ENCODE data around the gene BTG2. TPM values are rescaled to one million over a fixed set of nuclear protein-coding genes. Genes with fewer than 3 reads are reported as not detected.
A peak's percentile ranks its signal among the peaks of the same experiment; 100 is the strongest.

Gene BTG2
- total and polyA plus RNA-seq, 5 experiments from 2014 or later, result 91.8 to 191 (median 179) TPM

DNA sequence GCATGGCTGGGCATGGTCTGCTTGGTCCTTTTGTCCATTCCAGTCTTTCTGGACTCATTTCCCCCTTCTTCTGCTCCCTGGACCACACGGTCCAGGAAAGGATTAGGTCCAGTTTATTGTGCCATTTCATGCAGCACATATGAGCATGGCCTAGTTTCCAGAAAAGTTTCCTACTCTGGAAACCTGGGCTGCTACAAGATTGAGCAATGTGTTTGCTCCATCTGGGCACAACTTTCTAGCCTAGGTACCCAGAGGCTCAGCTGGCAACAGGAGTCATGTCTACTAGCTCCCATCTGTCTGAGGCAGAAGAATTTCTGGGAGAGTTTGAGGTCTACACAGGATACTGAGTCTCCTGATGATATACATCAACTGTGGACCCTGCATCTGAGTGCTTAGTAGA lies 30.8 kb downstream of the BTG2 start:
- Mint-ChIP-seq H3K27ac (peak overlapping the region in 3 of 10 donors; percentile 2 to 45 (median 3)), H3K36me3 (no peaks in the 10 kb centered on the region), H3K4me3 (no peak overlapping the region), H3K4me1 (peaks cover 12 to 29% (median 23%) of the 10 kb centered on the region in 4 donors), H3K9me3 (no peaks in the 10 kb centered on the region), H3K27me3 (peaks cover 0 to 1% (median 0%) of the 10 kb centered on the region in 5 donors)
- POLR2A ChIA-PET, result interaction anchor here (4.0 to 13.6 kb wide), 4 partner anchors 12 to 63 kb away, joined by 16 to 187 read pairs (median 110); partner anchors contain the start of gene BTG2
- ATAC-seq, result no peak
- DNase-seq, result no peak

DNA sequence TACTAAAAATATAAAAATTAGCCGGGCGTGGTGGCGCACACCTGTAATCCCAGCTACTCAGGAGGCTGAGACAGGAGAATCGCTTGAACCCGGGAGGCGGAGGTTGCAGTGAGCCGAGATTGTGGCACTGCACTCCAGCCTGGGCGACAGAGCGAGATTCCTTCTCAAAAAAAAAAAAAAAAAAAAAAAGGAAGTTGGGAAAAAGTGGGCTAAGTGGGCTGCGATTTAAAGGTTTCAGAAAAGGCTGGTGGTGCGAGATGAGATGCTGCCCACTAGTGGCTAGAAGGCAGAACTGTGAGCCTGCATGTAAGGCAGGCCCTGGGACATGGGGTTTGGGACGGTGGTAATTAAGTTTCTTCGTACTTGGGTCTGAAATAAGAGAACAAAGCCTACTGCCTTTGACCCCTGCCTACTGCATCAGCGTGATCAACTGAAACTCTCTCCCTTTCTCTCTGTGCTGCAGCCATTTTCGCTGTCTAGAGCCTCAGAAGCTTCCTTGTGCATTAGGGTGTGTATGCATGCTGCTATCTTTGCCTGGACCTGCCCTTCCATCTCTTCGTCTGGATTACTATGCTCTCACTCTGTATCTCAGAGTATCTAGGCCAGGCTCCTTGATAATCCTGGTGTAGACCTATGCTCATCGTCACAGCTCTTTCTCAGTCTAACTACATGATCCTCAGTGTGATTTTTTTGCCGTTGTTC lies 33.2 kb downstream of the BTG2 start:
- no peaks in the 10 kb centered on the region for H3K9me3 Mint-ChIP-seq
- peaks cover 22 to 40% (median 34%) of the 10 kb centered on the region in 4 donors for H3K4me1 Mint-ChIP-seq
- ATAC-seq (peak; percentile 67 to 82), DNase-seq (peak; percentile 33 to 77 (median 55))
- peak overlapping the region in 2 of 10 donors; percentile 38 to 89 for H3K27ac Mint-ChIP-seq
- no peaks in the 10 kb centered on the region for H3K36me3 Mint-ChIP-seq
- POLR2A ChIA-PET, result interaction anchor here (0.7 to 13.6 kb wide), 6 partner anchors 14 to 65 kb away, joined by 6 to 187 read pairs (median 44); partner anchors contain the start of gene BTG2
- H3K4me3 Mint-ChIP-seq, result no peak overlapping the region
- H3K27me3 Mint-ChIP-seq, result peaks cover 0 to 20% (median 4%) of the 10 kb centered on the region in 5 donors

DNA sequence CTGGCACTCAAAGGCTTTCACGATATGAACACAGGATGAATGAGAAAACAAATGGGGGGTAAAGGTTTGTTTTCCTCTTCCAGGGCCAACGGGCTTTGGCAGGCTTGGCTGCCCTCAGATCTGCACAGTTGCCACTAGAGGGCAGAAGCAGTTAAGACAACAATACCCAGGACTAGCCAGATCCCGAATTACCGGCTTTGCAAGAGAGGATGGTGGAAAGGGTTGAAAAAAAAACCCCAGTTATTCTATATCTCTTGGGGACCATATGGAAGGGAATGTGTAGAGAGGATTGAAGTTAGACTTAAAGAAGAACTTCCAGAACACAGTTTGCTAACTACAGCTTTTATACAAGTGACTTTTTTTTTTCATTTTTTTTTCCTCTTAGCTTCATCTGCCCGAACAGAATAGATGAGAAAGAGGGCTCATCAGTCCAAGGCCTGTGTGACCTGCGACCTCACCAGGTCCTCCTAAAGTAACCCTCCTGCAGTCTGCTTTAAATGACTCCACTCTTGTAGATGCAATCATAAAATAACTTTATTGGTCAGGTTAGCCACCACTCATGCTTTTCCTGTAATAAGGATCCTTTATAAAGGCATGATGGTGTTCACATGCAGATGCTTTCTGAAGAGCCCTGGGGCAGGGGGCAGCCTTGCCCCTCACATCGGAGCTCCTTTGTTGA lies 34.9 kb downstream of the BTG2 start:
- H3K27me3 Mint-ChIP-seq, result peaks cover 0 to 28% (median 6%) of the 10 kb centered on the region in 5 donors
- peak; percentile 69 to 80 for ATAC-seq
- no peaks in the 10 kb centered on the region for H3K36me3 Mint-ChIP-seq
- peak overlapping the region in 1 of 10 donors; percentile 11 for H3K4me3 Mint-ChIP-seq
- POLR2A ChIA-PET, result interaction anchor here (0.9 to 13.6 kb wide), 6 partner anchors 16 to 148 kb away, joined by 3 to 187 read pairs (median 44); partner anchors contain the start of gene BTG2
- H3K9me3 Mint-ChIP-seq, result no peaks in the 10 kb centered on the region
- H3K4me1 Mint-ChIP-seq, result peaks cover 22 to 39% (median 34%) of the 10 kb centered on the region in 4 donors
- DNase-seq, result peak; percentile 22 to 77 (median 50)
- H3K27ac Mint-ChIP-seq, result peak overlapping the region in 7 of 10 donors; percentile 4 to 67 (median 33)

DNA sequence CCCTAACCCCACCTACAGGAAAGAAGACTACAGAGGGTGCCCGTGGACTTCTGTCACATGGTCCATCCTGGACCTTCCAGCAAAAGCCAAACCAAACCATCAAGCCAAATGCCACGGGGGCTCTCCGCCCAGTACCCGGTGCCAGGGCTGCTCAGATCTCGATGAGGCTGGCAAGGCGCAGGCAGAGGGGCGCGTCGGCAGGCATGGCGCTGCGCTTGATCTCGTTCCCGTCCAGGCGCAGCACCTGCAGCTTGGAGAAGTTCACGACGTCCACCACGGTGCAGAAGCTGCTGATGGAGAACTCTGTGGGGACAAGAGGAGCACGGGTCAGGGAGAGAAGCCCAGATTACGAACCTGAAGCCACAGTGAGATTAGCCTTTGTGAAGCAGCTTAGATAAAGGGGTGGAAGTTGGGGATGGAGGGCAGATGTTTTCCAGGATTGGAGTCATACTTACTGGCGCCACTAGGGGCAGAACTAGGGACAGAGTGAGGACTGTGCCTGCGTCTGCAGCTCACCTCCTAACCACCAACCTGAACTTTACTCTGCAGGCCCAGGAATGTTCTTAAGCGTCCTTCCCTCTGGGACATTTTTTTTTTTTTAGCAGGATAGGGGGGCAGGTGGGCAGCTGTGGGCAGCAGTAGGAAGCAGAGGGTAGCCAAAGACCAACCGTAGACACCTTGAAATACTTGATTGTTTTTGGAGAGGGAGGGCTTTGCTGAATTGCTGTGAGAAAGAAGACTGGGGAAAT lies 37.0 kb downstream of the BTG2 start:
- H3K36me3 Mint-ChIP-seq, result no peaks in the 10 kb centered on the region
- H3K27me3 Mint-ChIP-seq, result peaks cover 0 to 34% (median 11%) of the 10 kb centered on the region in 5 donors
- DNase-seq (peak in 6 of 10 donors; percentile 26 to 48 (median 36)), ATAC-seq (peak; percentile 65 to 78)
- peak overlapping the region in 4 of 10 donors; percentile 20 to 54 (median 29) for H3K4me3 Mint-ChIP-seq
- POLR2A ChIA-PET, result interaction anchor here (1.0 to 13.6 kb wide), 3 partner anchors 21 to 69 kb away, joined by 3 to 187 read pairs (median 9); partner anchors contain the start of gene BTG2
- no peaks in the 10 kb centered on the region for H3K9me3 Mint-ChIP-seq
- peaks cover 18 to 29% (median 22%) of the 10 kb centered on the region in 4 donors for H3K4me1 Mint-ChIP-seq
- H3K27ac Mint-ChIP-seq, result peak overlapping the region in 1 of 10 donors; percentile 54

DNA sequence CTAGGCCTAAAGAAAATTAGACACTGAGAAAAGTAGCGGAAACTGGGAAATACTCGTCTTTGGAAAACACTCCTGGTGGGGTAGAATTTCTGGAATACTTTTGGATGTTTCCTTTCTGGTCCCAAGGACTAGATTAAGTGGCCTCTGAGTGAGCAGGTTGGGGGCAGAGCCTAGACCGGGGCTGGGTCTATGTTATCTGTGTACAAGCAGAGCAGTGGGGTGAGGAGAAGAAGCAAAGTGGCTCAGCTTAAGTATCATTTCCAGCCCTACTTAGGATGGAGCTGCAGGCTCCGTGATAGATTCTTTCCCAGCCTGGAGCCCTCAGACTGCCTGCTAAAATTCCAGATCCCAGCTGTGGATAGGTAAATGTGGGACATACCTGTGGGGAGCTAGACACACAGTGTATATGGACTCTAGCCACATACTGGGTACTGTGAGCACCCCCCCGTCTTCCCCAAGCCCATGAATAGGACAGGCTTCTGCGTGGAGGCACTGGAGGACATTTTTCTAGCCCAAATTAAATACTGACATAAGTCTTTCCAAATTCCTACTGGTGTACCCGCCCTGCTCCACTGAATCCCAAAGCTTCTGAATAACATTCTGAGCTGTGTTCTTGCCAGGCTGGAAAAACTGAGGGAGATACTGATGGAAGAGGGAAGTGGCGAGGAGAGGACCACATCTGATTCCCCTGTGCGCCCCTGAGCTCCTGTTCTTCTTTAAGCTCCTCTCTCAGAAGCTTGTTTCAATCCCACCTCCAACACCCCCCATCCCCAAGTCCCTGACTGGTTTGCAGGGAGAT lies 38.8 kb downstream of the BTG2 start:
- no peaks in the 10 kb centered on the region for H3K9me3 Mint-ChIP-seq
- H3K36me3 Mint-ChIP-seq, result no peaks in the 10 kb centered on the region
- DNase-seq (no peak), ATAC-seq (no peak)
- peaks cover 15 to 22% (median 17%) of the 10 kb centered on the region in 4 donors for H3K4me1 Mint-ChIP-seq
- no peak overlapping the region for H3K4me3 Mint-ChIP-seq
- POLR2A ChIA-PET, result interaction anchor here (13.6 kb wide), 1 partner anchor 71 kb away, joined by 187 read pairs; no protein-coding TSS in a partner anchor
- H3K27me3 Mint-ChIP-seq, result peaks cover 6 to 50% (median 18%) of the 10 kb centered on the region in 5 donors
- no peak overlapping the region for H3K27ac Mint-ChIP-seq

DNA sequence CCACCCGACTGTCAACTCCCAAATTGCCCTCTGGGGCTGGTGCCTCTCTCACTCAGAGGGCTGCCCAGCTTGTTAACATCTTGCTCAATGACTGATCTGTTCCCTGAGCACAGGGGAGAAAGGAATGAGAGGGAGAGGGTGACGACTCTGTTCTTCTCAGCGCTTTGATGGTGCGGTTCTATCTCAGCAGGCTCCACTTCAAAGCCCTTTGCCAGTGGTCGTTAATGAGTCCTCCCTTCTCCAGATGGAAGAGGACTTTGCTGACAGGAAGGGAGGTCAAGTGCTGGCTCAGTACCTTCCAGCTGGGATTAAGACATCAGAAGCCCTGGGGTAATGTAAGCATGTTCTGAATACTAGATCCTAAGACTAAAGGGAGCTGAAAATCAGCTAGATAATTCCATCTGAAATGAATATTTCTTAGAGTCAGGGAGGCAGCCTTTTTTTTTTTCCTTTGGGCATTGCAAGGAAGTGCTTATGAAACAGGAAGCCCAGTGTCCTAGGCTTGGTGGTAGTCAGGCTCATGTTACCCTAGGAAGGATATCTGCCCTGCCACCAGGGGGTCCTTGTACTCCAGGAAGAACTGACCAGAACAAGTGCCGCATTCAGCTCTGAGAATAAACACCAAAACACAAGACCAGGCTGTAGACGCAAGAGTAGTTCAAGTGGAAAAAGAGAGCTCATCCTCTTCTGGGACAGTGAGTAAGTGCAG lies 40.9 kb downstream of the BTG2 start:
- peaks cover 7 to 62% (median 22%) of the 10 kb centered on the region in 5 donors for H3K27me3 Mint-ChIP-seq
- H3K9me3 Mint-ChIP-seq, result no peaks in the 10 kb centered on the region
- H3K36me3 Mint-ChIP-seq, result no peaks in the 10 kb centered on the region
- peaks cover 9 to 18% (median 11%) of the 10 kb centered on the region in 4 donors for H3K4me1 Mint-ChIP-seq
- H3K4me3 Mint-ChIP-seq, result no peak overlapping the region
- DNase-seq (no peak), ATAC-seq (no peak)
- peak overlapping the region in 1 of 10 donors; percentile 7 for H3K27ac Mint-ChIP-seq
- POLR2A ChIA-PET, result no interaction called here

DNA sequence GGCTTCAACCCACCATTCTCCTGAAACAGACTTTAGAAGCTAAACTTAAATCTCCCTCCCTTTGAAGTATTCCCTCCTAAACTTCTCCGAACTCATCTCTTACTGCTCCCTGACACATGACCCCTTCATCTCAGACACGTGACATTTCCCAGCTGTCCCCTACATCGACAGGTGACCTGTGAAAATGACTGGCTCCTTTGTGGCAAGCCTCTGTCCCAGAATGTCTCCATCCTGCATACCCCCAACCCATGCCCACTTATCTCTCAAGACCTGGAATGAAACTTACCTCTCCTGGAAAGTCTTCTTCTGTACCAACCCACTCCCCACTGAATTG lies 41.4 kb downstream of the BTG2 start:
- Mint-ChIP-seq H3K27me3 (peaks cover 9 to 64% (median 27%) of the 10 kb centered on the region in 5 donors), H3K4me1 (peaks cover 7 to 20% (median 10%) of the 10 kb centered on the region in 4 donors), H3K9me3 (no peaks in the 10 kb centered on the region), H3K27ac (no peak overlapping the region), H3K4me3 (no peak overlapping the region), H3K36me3 (no peaks in the 10 kb centered on the region)
- DNase-seq, result no peak
- no peak for ATAC-seq
- POLR2A ChIA-PET, result no interaction called here

DNA sequence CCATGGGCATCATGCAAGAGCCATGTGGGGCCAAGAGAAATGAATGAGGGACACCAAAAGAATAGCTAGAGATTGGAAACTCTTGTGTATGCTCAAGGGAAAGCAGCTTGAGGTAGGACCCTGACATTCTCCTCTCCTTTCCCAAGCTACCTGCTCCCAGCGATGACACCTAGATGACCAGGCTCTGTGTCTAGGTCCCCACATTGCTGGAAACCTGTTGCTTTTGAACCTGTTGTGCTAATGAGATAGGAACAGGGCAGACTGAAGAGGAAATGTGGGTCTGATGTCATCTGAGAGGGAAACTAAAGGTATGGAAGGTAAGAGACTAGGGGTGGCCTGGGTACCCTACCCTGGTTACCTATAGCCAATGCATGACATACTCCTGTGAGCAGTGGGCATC lies 43.8 kb downstream of the BTG2 start:
- Mint-ChIP-seq H3K4me3 (no peak overlapping the region), H3K27ac (no peak overlapping the region), H3K36me3 (no peaks in the 10 kb centered on the region), H3K9me3 (no peaks in the 10 kb centered on the region), H3K27me3 (peaks cover 17 to 59% (median 33%) of the 10 kb centered on the region in 5 donors), H3K4me1 (peaks cover 0 to 9% (median 2%) of the 10 kb centered on the region in 4 donors)
- ATAC-seq (no peak), DNase-seq (no peak)
- POLR2A ChIA-PET, result no interaction called here

DNA sequence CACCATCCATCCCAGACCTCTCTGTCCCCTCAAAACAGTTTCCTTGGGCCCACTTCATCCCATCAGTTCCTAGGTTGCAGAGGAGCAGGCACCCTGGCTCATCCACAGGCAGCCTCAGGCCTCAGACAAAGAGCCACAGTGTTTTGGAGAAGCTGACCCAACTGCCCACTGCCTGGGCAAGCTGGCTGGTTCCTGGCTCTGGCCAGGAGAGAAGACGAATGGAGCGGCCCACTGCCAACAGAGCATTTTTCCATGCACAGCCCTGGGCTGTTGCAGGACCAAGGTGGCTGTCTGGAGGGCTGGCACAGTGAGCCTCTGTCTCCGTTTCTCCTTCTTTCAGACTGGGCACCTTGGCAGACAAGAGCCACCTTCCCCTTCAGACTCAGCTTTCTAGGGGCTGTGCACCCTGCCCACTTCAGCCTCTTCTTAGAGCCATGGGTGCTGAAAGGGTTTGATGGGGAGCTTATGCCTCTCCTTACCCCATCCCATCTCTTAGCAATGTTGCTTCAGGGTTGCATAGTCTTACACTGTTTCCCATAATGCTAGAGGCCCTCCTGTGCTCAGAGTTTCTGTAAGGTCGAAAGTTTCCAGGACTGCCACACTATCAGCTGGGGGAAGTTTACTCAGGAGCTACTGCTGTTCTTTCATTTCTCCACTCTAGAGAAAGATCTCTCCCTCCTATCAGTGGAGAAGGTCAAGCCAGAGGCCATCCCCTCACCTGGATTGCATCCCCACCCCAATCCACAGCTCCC lies 44.6 kb downstream of the BTG2 start:
- no peak overlapping the region for H3K27ac Mint-ChIP-seq
- POLR2A ChIA-PET, result interaction anchor here (0.5 kb wide), 1 partner anchor 19 kb away, joined by 3 read pairs; no protein-coding TSS in a partner anchor
- ATAC-seq, result no peak
- no peaks in the 10 kb centered on the region for H3K36me3 Mint-ChIP-seq
- H3K4me1 Mint-ChIP-seq, result peaks cover 0 to 9% (median 2%) of the 10 kb centered on the region in 4 donors
- no peaks in the 10 kb centered on the region for H3K9me3 Mint-ChIP-seq
- DNase-seq, result no peak
- no peak overlapping the region for H3K4me3 Mint-ChIP-seq
- H3K27me3 Mint-ChIP-seq, result peaks cover 17 to 58% (median 35%) of the 10 kb centered on the region in 5 donors

DNA sequence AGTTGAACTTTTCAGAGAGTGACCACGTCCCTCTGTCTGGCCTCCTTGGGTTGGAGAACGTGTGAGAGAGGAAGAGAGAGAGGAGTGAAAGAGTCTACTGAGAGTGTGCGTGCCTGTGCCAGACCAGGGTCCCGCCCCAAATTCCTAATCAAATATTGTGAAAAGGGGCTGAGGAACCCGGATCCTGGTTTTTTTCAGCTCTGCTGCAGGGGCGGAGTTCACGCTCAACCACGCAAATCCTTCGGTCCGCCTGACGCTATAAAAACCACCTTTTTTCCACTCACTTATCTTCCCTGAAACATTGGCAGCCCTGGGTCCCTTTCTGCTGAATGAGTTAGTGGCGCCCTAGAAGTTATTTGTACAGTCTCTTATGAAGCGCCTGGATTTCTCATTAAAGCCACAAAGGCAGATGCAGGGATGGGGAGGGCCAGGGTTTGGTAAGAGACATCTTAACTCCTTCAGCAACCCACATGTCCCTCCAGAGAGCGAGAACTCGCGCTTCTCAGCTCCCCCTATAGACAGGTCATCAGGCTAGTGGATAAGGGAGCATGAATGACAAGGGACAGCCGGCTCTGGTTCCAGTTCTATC lies 45.8 kb downstream of the BTG2 start, which contains the start of gene FMOD:
Gene FMOD, minus strand, starts transcription at position 86 of the 589 bp plus-strand sequence. CDS start 2,852 bp downstream, outside the sequence.
- ATAC-seq (peak in 1 of 2 donors; percentile 46), DNase-seq (no peak)
- H3K36me3 Mint-ChIP-seq, result no peaks in the 10 kb centered on the region
- H3K27ac Mint-ChIP-seq, result no peak within 1 kb of the TSS
- peaks cover 0 to 9% (median 2%) of the 10 kb centered on the region in 4 donors for H3K4me1 Mint-ChIP-seq
- POLR2A ChIA-PET, result no interaction called here
- H3K4me3 Mint-ChIP-seq, result peak within 1 kb of the TSS in 7 of 10 donors; percentile 26 to 65 (median 54)
- no peaks in the 10 kb centered on the region for H3K9me3 Mint-ChIP-seq
- H3K27me3 Mint-ChIP-seq, result peaks cover 17 to 58% (median 32%) of the 10 kb centered on the region in 5 donors
